ENCODE data around the gene EFL1.

DNA sequence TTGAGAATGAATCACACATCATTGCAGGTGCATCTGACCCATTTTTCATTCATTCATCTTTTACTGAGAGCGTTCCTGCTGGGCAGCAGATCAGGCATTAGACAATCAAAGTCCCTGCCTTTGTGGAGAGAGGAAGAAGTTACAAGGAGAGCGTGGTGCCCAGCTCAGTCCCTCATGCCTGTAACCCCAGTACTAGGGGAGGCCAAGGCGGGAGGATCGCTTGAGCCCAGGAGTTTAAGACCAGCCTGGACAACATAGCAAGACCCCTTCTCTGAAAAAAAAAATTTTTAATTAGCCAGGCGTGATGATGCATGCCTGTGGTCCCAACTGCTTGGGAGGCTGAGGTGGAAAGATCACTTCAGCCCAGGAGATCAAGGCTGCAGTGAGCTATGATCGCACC lies 181.8 kb downstream of the EFL1 start:
- TF ChIP-seq POLR2A (IDR thresholded peaks at IDR 0.05) (no peak), POLR2AphosphoS5 (IDR thresholded peaks at IDR 0.05) (no peak), EP300 (IDR thresholded peaks at IDR 0.05) (no peak)
- TF ChIP-seq, protein P1, sequence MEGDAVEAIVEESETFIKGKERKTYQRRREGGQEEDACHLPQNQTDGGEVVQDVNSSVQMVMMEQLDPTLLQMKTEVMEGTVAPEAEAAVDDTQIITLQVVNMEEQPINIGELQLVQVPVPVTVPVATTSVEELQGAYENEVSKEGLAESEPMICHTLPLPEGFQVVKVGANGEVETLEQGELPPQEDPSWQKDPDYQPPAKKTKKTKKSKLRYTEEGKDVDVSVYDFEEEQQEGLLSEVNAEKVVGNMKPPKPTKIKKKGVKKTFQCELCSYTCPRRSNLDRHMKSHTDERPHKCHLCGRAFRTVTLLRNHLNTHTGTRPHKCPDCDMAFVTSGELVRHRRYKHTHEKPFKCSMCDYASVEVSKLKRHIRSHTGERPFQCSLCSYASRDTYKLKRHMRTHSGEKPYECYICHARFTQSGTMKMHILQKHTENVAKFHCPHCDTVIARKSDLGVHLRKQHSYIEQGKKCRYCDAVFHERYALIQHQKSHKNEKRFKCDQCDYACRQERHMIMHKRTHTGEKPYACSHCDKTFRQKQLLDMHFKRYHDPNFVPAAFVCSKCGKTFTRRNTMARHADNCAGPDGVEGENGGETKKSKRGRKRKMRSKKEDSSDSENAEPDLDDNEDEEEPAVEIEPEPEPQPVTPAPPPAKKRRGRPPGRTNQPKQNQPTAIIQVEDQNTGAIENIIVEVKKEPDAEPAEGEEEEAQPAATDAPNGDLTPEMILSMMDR (IDR thresholded peaks at IDR 0.05) = no peak
